Measurements from ENCODE around the gene FTCD. TPM values are rescaled to one million over a fixed set of nuclear protein-coding genes. Genes with fewer than 3 reads are reported as not detected.

FTCD gene
- total RNA-seq, 1 donor from 2014 or later: 0.69 TPM

DNA sequence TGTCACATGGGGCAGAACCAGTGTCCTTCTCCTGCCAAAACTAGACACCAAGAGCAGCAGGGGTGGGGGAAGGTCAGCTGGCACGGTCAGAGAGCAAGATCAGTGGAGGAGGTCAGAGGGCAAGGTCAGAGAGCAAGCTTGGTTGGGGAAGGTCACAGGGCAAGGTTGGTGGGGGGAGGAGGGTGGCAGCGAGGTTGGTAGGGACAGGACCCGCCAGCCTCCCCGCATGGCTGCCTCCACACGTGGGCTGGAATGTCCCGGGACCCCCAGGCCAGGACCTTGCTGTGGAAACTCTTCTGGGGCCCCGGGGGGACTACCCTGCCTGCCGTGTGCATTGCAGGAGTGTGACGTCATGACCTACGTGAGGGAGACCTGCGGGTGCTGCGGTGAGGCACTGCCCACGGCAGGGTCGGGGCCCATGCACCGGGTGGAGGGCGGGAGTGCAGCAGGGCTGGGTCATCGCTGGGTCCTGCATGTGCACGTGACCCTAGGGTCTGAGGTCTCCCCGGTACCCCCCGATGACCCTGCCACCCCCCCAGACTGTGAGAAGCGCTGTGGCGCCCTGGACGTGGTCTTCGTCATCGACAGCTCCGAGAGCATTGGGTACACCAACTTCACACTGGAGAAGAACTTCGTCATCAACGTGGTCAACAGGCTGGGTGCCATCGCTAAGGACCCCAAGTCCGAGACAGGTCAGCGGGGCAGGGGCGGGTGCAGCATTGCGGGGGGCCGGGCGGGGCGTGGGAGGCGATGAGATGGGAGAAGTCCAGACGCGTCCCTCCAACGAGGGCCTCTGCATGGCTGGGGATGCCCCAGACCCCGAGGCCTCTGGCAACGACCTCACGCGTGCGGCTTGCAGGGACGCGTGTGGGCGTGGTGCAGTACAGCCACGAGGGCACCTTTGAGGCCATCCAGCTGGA, 30.2 kb downstream of the FTCD start:
- TF ChIP-seq, protein P1, sequence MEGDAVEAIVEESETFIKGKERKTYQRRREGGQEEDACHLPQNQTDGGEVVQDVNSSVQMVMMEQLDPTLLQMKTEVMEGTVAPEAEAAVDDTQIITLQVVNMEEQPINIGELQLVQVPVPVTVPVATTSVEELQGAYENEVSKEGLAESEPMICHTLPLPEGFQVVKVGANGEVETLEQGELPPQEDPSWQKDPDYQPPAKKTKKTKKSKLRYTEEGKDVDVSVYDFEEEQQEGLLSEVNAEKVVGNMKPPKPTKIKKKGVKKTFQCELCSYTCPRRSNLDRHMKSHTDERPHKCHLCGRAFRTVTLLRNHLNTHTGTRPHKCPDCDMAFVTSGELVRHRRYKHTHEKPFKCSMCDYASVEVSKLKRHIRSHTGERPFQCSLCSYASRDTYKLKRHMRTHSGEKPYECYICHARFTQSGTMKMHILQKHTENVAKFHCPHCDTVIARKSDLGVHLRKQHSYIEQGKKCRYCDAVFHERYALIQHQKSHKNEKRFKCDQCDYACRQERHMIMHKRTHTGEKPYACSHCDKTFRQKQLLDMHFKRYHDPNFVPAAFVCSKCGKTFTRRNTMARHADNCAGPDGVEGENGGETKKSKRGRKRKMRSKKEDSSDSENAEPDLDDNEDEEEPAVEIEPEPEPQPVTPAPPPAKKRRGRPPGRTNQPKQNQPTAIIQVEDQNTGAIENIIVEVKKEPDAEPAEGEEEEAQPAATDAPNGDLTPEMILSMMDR (IDR thresholded peaks at IDR 0.05): no peak
- ATAC-seq (ENCODE audit: low read depth) (no peak), DNase-seq (peak; percentile 6)
- Mint-ChIP-seq H3K27ac (no peak overlapping the region), H3K36me3 (ENCODE audit: low read depth) (no peaks in the 10 kb centered on the region), H3K27me3 (no peaks in the 10 kb centered on the region), H3K4me1 (no peaks in the 10 kb centered on the region), H3K4me3 (no peak overlapping the region), H3K9me3 (no peaks in the 10 kb centered on the region)
- ChIA-PET CTCF (no interaction called here), POLR2A (no interaction called here)
- intact Hi-C loops (cut with micrococcal nuclease): no loop called here

DNA sequence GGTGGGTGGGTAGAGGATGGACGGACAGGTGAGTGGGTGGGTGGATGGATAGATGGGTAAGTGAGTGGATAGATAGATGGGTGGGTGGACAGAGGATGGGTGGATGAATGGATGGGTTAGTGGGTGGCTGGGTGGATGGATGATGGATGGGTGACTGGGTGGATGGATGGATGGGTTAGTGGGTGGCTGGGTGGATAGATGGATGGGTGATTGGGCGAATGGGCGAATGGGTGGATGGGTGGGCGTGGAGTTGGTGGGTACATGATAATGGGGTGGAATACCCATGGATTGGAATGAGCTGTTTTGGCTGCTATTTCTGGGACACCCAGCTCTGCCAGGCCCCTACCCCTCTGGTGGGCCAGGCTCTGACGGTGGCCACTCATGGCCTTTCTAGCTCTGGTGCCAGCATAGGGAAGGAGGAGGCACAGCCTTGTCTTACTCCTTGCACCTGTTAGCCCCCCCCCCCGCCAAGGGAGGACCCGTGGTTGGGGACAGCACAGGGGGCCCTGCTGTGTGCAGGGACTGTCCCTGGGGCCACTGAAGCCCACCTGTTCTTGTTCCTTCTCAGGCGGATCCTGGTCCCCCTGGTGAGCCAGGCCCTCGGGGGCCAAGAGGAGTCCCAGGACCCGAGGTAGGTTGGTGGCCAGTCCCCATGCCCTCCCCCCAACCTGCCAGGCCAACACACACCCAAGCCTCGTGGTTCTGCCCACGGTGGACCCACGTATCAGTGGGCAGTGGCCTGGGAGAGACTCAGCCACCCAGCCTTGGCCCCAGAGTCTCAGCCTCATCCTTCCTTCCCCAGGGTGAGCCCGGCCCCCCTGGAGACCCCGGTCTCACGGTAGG, 31.1 kb downstream of the FTCD start:
- ChIA-PET POLR2A (no interaction called here), CTCF (no interaction called here)
- no peaks in the 10 kb centered on the region for H3K27me3 Mint-ChIP-seq
- H3K9me3 Mint-ChIP-seq: no peaks in the 10 kb centered on the region
- ATAC-seq (ENCODE audit: low read depth): no peak
- H3K4me3 Mint-ChIP-seq: no peak overlapping the region
- H3K4me1 Mint-ChIP-seq: no peaks in the 10 kb centered on the region
- H3K27ac Mint-ChIP-seq: no peak overlapping the region
- peak; percentile 9 for DNase-seq
- TF ChIP-seq, protein P1 (IDR thresholded peaks at IDR 0.05): no peak
- intact Hi-C loops (cut with micrococcal nuclease): no loop called here
- no peaks in the 10 kb centered on the region for H3K36me3 Mint-ChIP-seq (ENCODE audit: low read depth)

DNA sequence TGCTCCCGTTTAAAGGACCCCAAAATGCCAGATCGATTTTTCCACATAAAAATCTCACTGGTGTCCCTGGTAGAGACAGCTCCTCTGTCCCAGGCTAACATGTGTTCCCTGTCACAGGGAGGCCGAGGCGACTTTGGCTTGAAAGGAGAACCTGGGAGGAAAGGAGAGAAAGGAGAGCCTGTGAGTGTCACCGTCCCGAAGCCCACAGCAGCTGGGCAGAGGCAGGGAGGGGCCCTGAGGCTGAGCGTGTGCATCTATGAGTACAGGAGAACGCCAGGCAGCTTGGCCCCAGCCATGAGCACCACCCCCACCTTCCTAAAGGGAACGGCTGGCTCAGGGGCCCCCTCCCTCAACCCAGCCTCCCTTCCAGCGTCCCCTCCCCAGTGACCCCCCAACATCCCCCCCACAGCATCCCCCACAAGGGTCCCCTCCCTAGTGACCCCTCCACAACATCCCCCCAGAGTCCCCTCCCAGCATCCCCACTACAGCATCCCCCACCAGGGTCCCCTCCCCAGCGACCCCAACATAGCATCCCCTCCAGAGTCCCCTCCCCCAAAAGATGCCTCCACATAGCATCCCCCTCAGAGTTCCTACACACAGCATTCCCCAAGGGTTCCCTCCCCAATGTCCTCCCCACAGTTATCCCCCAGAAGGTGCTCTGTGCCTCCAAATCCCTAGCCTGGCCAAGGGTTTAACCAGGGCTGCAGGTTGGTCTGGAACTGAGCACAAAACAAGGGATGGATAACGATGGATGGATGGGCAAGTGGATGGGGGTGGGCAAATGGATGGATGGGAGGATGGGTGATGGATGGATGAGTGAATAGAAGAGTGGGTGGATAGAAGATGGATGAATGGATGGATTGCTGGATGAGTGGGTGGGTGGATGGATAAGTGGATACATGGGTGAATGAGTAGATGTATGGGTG, 32.4 kb downstream of the FTCD start:
- POLR2A ChIA-PET: no interaction called here
- no peaks in the 10 kb centered on the region for H3K27me3 Mint-ChIP-seq
- TF ChIP-seq, protein P1 (IDR thresholded peaks at IDR 0.05): no peak
- H3K4me1 Mint-ChIP-seq: no peaks in the 10 kb centered on the region
- H3K9me3 Mint-ChIP-seq: no peaks in the 10 kb centered on the region
- H3K27ac Mint-ChIP-seq: no peak overlapping the region
- no peaks in the 10 kb centered on the region for H3K36me3 Mint-ChIP-seq (ENCODE audit: low read depth)
- no peak overlapping the region for H3K4me3 Mint-ChIP-seq
- intact Hi-C loops (cut with micrococcal nuclease): no loop called here
- DNase-seq (no peak), ATAC-seq (ENCODE audit: low read depth) (no peak)
- CTCF ChIA-PET: no interaction called here

DNA sequence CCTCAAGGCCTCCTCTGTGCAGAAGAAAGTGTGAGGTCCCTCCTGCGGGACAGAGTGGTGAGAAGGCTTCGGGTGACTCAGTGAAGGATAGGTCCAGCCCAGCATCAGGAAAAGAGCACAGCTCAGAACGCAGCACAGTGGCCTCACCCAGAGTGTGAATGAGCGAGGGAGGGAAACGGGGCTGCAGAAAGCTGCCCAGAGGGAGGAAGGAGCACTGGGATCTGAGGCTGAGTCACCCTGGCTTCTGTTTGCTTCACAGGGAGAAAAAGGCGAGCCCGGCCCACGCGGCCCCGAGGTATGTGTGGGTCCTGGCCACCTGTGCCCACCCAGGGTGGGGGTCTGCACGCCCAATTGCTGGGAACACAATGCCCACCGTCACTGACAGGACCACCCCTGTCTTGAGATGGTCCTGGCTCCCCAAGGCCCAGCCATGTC, 33.1 kb downstream of the FTCD start:
- intact Hi-C loops (cut with micrococcal nuclease): no loop called here
- no peaks in the 10 kb centered on the region for H3K36me3 Mint-ChIP-seq (ENCODE audit: low read depth)
- ATAC-seq (ENCODE audit: low read depth): no peak
- no peak overlapping the region for H3K4me3 Mint-ChIP-seq
- no peaks in the 10 kb centered on the region for H3K9me3 Mint-ChIP-seq
- no peak for DNase-seq
- no peaks in the 10 kb centered on the region for H3K27me3 Mint-ChIP-seq
- no peak overlapping the region for H3K27ac Mint-ChIP-seq
- ChIA-PET CTCF (no interaction called here), POLR2A (no interaction called here)
- TF ChIP-seq, protein P1 (IDR thresholded peaks at IDR 0.05): no peak
- H3K4me1 Mint-ChIP-seq: no peaks in the 10 kb centered on the region

Data from activated B cell treated with CpG ODN at 0.5 μM for 24 hours (primary cell).